NB4 (cell line): Measurements from ENCODE around the gene NDUFB10.

ENCODE experiments used
- DNase-seq: peaks from one replicate; pipeline ENCODE4 v3.0.0; 2010; ENCODE audit warnings: low read depth
- H3K4me3 ChIP-seq: one replicate; pipeline ENCODE4 v1.5.1; 2011; ENCODE audit warnings: mild to moderate bottlenecking, low read depth, low read length, moderate library complexity
- MYC ChIP-seq: IDR thresholded peaks from 2 replicates; pipeline ENCODE4 v1.6.1; 2011; ENCODE audit warnings: low read depth, low read length
- POLR2A ChIP-seq: IDR thresholded peaks from 2 replicates; pipeline ENCODE4 v1.6.1; 2011; ENCODE audit warnings: mild to moderate bottlenecking; ENCODE audit not compliant: insufficient read length; ENCODE audit errors: extremely low read depth
- TF ChIP-seq, protein P1 (sequence below): IDR thresholded peaks from one replicate; pipeline ENCODE4 v1.5.1; 2012; ENCODE audit warnings: low read depth, low read length
- TF ChIP-seq, protein P2 (sequence below): IDR thresholded peaks from 2 replicates; pipeline ENCODE4 v1.6.1; 2011; ENCODE audit warnings: low read depth, low read length

Gene NDUFB10

DNA sequence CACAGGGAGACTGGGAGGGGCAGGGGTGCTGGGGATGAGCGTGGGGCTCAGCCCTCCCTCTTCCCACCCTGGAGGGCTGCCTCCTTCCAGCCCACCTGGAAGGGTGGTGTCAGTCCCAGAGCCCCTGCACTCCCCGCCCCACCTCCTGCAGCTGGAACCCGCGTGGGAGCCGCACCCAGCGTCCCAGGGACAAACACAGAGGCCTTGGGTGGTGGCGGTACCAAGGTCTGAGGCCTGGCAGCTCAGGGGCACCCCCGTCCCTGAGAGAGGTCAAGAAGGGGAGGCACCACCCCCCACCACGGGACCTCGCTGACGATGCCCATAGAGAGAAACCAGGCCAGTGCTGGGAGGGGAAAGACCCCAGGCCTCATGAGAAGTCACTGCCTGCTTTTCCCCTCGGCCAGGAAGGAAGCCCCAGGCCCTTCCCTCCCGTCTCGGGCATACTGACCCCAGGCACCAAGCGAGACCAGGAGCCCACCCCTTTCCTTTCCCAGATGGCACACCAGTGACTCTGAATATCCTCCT is 45.2 kb upstream of the NDUFB10 start:
- H3K4me3 ChIP-seq: no peak overlapping the region
- TF ChIP-seq, protein P1, sequence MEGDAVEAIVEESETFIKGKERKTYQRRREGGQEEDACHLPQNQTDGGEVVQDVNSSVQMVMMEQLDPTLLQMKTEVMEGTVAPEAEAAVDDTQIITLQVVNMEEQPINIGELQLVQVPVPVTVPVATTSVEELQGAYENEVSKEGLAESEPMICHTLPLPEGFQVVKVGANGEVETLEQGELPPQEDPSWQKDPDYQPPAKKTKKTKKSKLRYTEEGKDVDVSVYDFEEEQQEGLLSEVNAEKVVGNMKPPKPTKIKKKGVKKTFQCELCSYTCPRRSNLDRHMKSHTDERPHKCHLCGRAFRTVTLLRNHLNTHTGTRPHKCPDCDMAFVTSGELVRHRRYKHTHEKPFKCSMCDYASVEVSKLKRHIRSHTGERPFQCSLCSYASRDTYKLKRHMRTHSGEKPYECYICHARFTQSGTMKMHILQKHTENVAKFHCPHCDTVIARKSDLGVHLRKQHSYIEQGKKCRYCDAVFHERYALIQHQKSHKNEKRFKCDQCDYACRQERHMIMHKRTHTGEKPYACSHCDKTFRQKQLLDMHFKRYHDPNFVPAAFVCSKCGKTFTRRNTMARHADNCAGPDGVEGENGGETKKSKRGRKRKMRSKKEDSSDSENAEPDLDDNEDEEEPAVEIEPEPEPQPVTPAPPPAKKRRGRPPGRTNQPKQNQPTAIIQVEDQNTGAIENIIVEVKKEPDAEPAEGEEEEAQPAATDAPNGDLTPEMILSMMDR: no peak
- TF ChIP-seq MYC (no peak), POLR2A (no peak)
- TF ChIP-seq, protein P2, sequence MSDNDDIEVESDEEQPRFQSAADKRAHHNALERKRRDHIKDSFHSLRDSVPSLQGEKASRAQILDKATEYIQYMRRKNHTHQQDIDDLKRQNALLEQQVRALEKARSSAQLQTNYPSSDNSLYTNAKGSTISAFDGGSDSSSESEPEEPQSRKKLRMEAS: no peak
- DNase-seq: no peak

DNA sequence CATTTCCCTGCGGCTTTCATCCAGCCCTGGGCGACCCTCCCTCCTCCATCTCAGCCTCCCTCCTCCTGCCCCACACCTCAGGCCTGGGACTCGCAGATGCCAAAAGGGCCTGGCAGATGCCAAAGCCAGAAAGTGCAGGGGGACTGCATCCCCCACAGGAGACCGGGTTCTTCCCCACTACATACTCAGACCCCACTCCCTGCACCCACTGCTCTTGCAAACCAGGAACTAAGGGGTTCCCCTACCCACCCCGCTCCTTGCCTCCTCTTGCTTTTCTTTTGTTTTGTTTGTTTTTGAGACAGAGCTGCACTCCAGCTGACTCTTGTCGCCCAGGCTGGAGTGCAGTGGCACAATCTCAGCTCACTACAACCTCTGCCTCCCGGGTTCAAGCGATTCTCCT is 44.4 kb upstream of the NDUFB10 start:
- H3K4me3 ChIP-seq: no peak overlapping the region
- no peak for TF ChIP-seq POLR2A
- TF ChIP-seq, protein P1: no peak
- TF ChIP-seq, protein P2: no peak
- no peak for TF ChIP-seq MYC
- no peak for DNase-seq

DNA sequence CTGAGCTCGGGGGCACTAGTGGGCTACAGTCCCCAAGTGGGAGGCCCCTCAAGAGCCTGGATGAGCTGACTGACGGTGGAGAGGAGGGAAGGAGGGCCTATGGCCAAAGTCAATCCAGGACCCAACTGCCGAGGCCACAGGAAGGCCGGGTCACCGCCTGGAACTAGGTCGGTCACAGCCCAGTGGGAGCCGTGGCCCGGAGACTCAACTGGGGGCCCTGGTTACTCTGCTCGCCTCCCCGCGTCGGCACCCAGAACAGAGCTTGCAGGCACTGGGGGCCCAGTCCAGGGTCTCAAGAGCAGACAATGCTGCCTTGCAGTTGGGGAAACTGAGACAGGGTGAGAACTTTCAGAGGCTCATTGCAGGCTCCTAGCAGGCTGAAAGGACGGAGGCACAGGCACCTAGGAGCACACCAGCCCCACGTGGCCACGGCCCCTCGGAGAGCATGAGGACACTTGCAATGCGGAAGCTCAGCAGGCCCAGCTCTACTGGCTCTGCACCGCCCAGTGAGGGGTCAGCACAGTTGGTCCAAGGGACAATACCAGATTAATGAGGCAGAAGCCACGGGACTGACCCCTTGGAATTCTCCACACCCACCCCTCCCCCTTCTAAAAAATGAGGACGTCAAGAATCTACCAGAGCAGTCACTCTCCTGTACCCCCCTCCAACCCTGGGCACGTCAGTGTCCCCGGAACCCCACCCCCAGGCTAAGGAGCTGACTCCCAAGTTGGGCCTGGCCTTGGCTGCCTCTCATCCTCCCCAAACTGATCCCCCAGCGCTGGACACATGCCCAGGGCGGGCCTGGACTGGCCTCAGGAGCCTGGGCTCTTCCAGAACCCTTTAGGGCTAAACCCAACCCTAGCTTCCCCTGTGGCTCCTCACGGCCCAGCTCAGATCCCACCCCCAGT is 43.4 kb upstream of the NDUFB10 start:
- H3K4me3 ChIP-seq: no peak overlapping the region
- TF ChIP-seq, protein P2: no peak
- no peak for TF ChIP-seq MYC
- no peak for TF ChIP-seq POLR2A
- TF ChIP-seq, protein P1: no peak
- DNase-seq: no peak

DNA sequence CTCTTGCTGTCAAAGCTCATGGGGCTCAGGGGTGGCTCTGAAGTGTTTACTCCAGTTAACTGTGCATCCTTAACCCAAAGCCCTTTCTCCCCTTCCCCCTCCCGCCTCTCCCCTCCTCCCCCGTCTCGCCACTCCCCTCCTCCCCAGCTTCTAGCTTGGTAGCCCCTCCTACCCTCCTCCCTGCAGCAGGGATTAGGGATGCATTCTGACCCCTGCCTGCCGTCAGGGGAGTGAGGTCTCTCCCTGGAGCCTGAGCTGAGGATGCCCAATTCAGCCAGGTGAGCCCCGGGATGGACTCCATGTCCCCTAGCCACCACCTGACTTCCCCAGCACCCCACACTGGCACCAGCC is 42.7 kb upstream of the NDUFB10 start:
- TF ChIP-seq, protein P2: no peak
- TF ChIP-seq MYC (no peak), POLR2A (no peak)
- TF ChIP-seq, protein P1: no peak
- no peak for DNase-seq

DNA sequence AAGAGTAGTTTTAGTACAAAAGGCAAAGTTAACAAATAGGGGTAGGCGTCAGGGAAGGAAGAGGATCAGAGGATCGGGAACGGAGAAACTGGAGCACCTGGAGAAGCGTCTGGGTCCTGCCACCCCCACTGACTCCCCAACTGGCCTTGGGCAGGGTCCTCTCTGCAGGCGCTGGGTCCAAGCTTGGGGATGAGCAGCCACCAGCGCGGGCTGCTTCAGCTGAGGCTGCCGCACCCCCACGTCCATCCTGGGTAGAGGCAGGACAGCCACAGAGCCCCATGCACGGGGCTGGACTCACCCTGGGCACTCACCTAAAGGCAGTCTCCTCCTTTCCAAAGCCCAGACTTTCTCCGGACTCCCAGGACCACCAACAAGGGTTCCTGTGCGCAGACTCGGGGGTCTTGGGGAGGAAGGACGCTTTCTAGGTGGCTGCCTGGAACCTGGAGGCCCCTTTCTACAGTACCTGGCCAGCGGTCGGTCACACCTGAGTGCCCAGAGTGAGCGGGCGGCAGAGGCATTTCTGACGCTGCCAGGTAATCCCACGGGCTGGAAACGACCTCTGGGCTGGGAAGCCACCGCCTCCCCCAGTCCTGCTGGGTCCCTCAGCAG is 42.2 kb upstream of the NDUFB10 start:
- no peak overlapping the region for H3K4me3 ChIP-seq
- TF ChIP-seq, protein P1: no peak
- no peak for TF ChIP-seq POLR2A
- TF ChIP-seq, protein P2: no peak
- TF ChIP-seq MYC: no peak
- DNase-seq: no peak

More for the DNA sequence above, 42.7 kb upstream of the NDUFB10 start:
- no peak overlapping the region for H3K4me3 ChIP-seq
